ENCODE measurements around the gene RPA3.
A peak's percentile ranks its signal among the peaks of the same experiment; 100 is the strongest.

Gene RPA3

GRCh38 chr7:7650682-7651206, 67.7 kb downstream of the RPA3 start:
- DNase-seq: no peak

GRCh38 chr7:7647495-7648036, 70.8 kb downstream of the RPA3 start:
- DNase-seq: no peak

GRCh38 chr7:7642081-7642480, 76.3 kb downstream of the RPA3 start:
- no peak for DNase-seq

GRCh38 chr7:7641129-7641663, 77.2 kb downstream of the RPA3 start:
- no peak for DNase-seq

- DNase-seq: peak; percentile 96
Observed at GRCh38 chr7:7640221-7641128, 77.9 kb downstream of the RPA3 start, which contains the start of gene UMAD1. UMAD1 (plus strand) TSS chr7:7640752; CDS start chr7:7673372, 32,620 bp downstream.

GRCh38 chr7:7639847-7640220, 78.6 kb downstream of the RPA3 start:
- DNase-seq: no peak

- no peak for DNase-seq
Observed at GRCh38 chr7:7639421-7639820, 79.0 kb downstream of the RPA3 start.

GRCh38 chr7:7630626-7631329, 87.6 kb downstream of the RPA3 start:
- no peak for DNase-seq

- DNase-seq: no peak
Observed at GRCh38 chr7:7628476-7628875, 89.9 kb downstream of the RPA3 start.

- DNase-seq: no peak
Observed at GRCh38 chr7:7620644-7621210, 97.7 kb downstream of the RPA3 start.

GRCh38 chr7:7620236-7620635, 98.2 kb downstream of the RPA3 start:
- DNase-seq: no peak

GRCh38 chr7:7618410-7618809, 100.0 kb downstream of the RPA3 start:
- no peak for DNase-seq

- DNase-seq: no peak
Observed at GRCh38 chr7:7617550-7617949, 100.9 kb downstream of the RPA3 start.

GRCh38 chr7:7614018-7614741, 104.2 kb downstream of the RPA3 start:
- DNase-seq: no peak

- DNase-seq: no peak
Observed at GRCh38 chr7:7613210-7613609, 105.2 kb downstream of the RPA3 start.

GRCh38 chr7:7612519-7612918, 105.9 kb downstream of the RPA3 start:
- no peak for DNase-seq

GRCh38 chr7:7609330-7609729, 109.1 kb downstream of the RPA3 start:
- no peak for DNase-seq

GRCh38 chr7:7607010-7607409, 111.4 kb downstream of the RPA3 start:
- DNase-seq: no peak

- no peak for DNase-seq
Observed at GRCh38 chr7:7596176-7596575, 122.2 kb downstream of the RPA3 start.

- no peak for DNase-seq
Observed at GRCh38 chr7:7595451-7595850, 123.0 kb downstream of the RPA3 start.
